NB4 (cell line): ENCODE measurements around the gene LGALS7.
"Not testable (repeated sequence)": the region's sequence is repeated elsewhere in the genome, so short reads cannot be mapped to it uniquely, and the experiment has no call there.

Experiments used
- DNase-seq: peaks from one replicate; pipeline ENCODE4 v3.0.0; 2010; ENCODE audit warnings: low read depth
- H3K4me3 ChIP-seq: one replicate; pipeline ENCODE4 v1.5.1; 2011; ENCODE audit warnings: mild to moderate bottlenecking, low read depth, low read length, moderate library complexity
- CTCF ChIP-seq: IDR thresholded peaks from one replicate; pipeline ENCODE4 v1.5.1; 2012; ENCODE audit warnings: low read depth, low read length
- MAX ChIP-seq: IDR thresholded peaks from 2 replicates; pipeline ENCODE4 v1.6.1; 2011; ENCODE audit warnings: low read depth, low read length
- MYC ChIP-seq: IDR thresholded peaks from 2 replicates; pipeline ENCODE4 v1.6.1; 2011; ENCODE audit warnings: low read depth, low read length
- POLR2A ChIP-seq: IDR thresholded peaks from 2 replicates; pipeline ENCODE4 v1.6.1; 2011; ENCODE audit warnings: mild to moderate bottlenecking; ENCODE audit not compliant: insufficient read length; ENCODE audit errors: extremely low read depth

The LGALS7 gene

DNA sequence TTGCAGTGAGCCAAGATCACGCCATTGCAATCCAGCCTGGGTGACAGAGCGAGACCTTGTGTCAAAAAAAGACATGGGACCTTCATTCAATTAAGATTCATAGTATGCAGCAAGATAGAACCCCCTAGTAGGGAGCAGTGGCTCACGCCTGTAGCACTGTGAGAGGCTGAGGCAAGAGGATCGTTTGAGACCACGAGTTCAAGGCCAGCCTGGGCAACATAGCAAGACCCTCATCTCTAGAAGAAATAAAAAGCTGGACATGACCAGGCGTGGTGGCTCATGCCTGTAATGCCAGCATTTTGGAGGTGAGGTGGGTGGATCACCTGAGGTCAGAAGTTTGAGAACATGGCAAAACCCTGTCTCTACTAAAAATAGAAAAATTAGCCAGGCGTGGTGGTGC lies 7.1 kb upstream of the LGALS7 start:
- H3K4me3 ChIP-seq: no peak overlapping the region
- TF ChIP-seq POLR2A: no peak
- no peak for TF ChIP-seq CTCF
- TF ChIP-seq MAX: no peak
- TF ChIP-seq MYC: no peak
- no peak for DNase-seq

- no peak for TF ChIP-seq CTCF
- TF ChIP-seq MYC: no peak
- no peak for TF ChIP-seq MAX
- TF ChIP-seq POLR2A: no peak
- no peak for DNase-seq
- no peak overlapping the region for H3K4me3 ChIP-seq
Measured at GRCh38 chr19:38778733-38779132, 5.4 kb upstream of the LGALS7 start.

GRCh38 chr19:38774181-38774950 lies 1.0 kb upstream of the LGALS7 start:
- no peak for TF ChIP-seq MAX
- TF ChIP-seq MYC: no peak
- TF ChIP-seq CTCF: no peak
- TF ChIP-seq POLR2A: no peak
- H3K4me3 ChIP-seq: no peak overlapping the region
- no peak for DNase-seq

- not testable (repeated sequence) for DNase-seq, H3K4me3 ChIP-seq
Measured at GRCh38 chr19:38771569-38771968, 1.7 kb downstream of the LGALS7 start.

DNA sequence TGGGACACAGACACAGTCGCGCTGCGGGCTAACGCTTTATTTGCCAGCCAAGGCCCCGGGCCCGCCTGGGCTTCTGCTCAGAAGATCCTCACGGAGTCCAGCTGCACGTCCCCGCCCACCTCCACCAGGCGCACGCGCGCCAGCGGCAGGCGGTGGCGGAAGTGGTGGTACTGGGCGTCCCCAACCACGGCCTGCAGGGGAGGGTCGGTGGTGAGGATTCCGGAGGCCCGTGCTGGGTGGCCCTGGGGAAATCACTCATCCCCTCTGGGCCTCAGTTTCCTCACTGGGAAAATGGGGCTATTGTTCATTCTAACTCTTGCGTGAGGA lies 2.4 kb downstream of the LGALS7 start:
- DNase-seq, H3K4me3 ChIP-seq: not testable (repeated sequence)

DNA sequence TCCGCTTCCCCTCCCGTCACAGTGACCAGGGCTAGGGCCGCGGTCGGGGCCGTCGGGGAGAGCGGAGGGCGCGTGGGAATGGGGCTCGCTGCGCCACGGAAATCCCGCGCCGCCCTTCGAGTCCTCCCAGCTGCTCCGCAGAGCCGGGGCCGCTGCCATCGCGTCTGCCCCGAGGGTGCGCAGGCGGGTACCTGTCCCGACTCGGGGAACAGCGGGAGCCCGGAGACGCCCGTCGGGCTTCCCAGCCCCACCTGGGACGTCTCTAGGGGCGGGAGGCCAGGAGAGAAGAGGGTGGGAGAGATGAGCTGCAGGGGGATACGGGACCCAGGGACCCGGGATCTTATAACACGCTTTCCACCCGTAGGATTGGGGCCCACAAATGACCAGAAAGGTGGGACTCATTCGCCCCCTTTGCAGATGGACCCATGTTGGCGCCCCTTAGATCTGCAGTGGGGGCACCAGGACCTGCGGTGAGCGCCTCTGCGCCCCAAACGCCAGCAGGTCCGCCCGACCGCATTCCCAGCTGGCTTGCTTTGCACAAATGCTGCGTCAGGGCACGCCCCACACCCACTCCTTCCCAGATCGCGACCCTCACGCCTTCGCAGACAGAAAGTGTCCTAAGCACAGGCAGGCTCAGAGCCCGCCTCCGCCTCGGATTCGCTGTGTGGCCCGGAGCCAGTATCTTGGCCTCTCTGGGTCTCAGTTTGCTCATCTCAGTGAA lies 2.9 kb downstream of the LGALS7 start:
- not testable (repeated sequence) for DNase-seq, H3K4me3 ChIP-seq

DNA sequence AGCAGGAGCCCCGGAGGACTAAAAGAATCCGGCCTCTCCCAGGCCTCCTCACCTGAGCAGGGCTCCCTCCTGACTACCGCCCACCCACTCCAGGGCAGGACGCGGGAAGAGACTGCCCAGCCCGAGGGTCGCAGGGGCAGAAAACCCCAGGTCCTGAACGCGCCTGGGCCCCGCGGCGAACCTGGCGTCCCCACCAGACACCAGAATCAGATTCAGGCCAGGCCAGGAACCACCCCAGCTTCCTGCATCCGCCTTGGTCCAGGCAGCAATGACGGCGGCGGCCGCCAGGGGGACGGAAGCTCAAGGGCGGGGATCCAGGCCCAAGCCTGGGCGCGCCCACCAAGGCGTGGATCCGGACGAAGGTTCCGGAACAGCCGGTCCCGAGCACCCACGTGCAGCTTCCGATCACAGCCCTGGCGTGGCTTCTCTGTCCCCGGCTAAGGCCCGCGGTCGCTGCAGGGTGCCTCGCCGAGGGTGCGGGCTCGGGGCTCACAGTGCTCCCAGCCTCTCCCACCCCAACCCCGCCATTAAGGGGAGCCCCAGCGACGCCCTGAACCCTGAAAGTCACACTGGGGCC lies 3.6 kb downstream of the LGALS7 start:
- DNase-seq: no peak
- H3K4me3 ChIP-seq: no peak overlapping the region
- TF ChIP-seq POLR2A (no peak), CTCF (no peak), MYC (no peak), MAX (no peak)
